HEK293 (cell line): ENCODE measurements around the gene KANSL1.
A peak's percentile ranks its signal among the peaks of the same experiment; 100 is the strongest.

Source experiments
- CTCF ChIA-PET: fragments of 350-600 bp; formaldehyde crosslinking; extraction: SDS; loops from one replicate; lab custom pipeline; 2021; ENCODE audit warnings: antibody characterized with exemption; lab: Yijun Ruan, JAX
- POLR2A ChIA-PET: fragments of 300-600 bp; formaldehyde crosslinking; extraction: SDS; loops from one replicate; lab custom pipeline; 2020; ENCODE audit warnings: antibody characterized with exemption, inconsistent platforms; lab: Yijun Ruan, JAX
- H3K27ac ChIP-seq: fragments of 200-500 bp; sonication (Bioruptor generic); 2 replicates; pipeline ENCODE4 v1.5.1; 2014; ENCODE audit warnings: low read depth, low read length, control low read depth, inconsistent platforms; ENCODE audit errors: extremely low read depth
- H3K36me3 ChIP-seq, 2 experiments: fragments of 200-500 bp in 1 of 2; sonication (Bioruptor generic) in 1 of 2; 1 replicate in 1 of 2; 2 replicates in 1 of 2; pipeline ENCODE4 v1.5.1; 2014 to 2017; ENCODE audit warnings: inconsistent platforms in 2 of 2, low read length in 2 of 2; ENCODE audit not compliant: control insufficient read depth in 2 of 2, insufficient read depth in 1 of 2
- H3K4me1 ChIP-seq: fragments of 200-500 bp; sonication (Bioruptor generic); 2 replicates; pipeline ENCODE4 v1.5.1; 2014; ENCODE audit warnings: mild to moderate bottlenecking, low read length, inconsistent platforms; ENCODE audit not compliant: control insufficient read depth, insufficient read depth
- H3K4me3 ChIP-seq: 2 replicates; pipeline ENCODE4 v1.5.1; 2011; ENCODE audit warnings: low read depth, mild to moderate bottlenecking, control low read depth, low read length, moderate library complexity
- H3K9me3 ChIP-seq: fragments of 200-500 bp; sonication (Bioruptor generic); 2 replicates; pipeline ENCODE4 v1.5.1; 2014; ENCODE audit warnings: low read depth, low read length, inconsistent platforms; ENCODE audit not compliant: control insufficient read depth, insufficient read depth
- ELK4 ChIP-seq: IDR thresholded peaks from 2 replicates; pipeline ENCODE4 v1.6.1; 2011; ENCODE audit warnings: mild to moderate bottlenecking, low read depth, low read length, borderline replicate concordance
- GLI2 ChIP-seq: fragments of 450-650 bp; formaldehyde crosslinking; IDR thresholded peaks from 2 replicates; pipeline ENCODE4; 2017; ENCODE audit warnings: missing biosample characterization, missing genetic modification characterization, low read depth, borderline replicate concordance
- MEIS1 ChIP-seq: sonication (generic); formaldehyde crosslinking; IDR thresholded peaks from 2 replicates; pipeline ENCODE4 v1.8.1; 2022; ENCODE audit warnings: missing genetic modification reagents, mild to moderate bottlenecking, borderline replicate concordance
- MZF1 ChIP-seq: fragments of 450-650 bp; formaldehyde crosslinking; IDR thresholded peaks from 2 replicates; pipeline ENCODE4 v1.5.1; 2017; ENCODE audit warnings: missing biosample characterization, missing genetic modification characterization, borderline replicate concordance
- PATZ1 ChIP-seq: fragments of 450-650 bp; formaldehyde crosslinking; IDR thresholded peaks from 2 replicates; pipeline ENCODE4 v1.5.1; 2016; ENCODE audit warnings: missing biosample characterization, missing genetic modification characterization
- ZBTB1 ChIP-seq: fragments of 450-650 bp; formaldehyde crosslinking; IDR thresholded peaks from 2 replicates; pipeline ENCODE4 v1.5.1; 2016; ENCODE audit warnings: missing biosample characterization, missing genetic modification characterization
- ZNF121 ChIP-seq: fragments of 450-650 bp; formaldehyde crosslinking; IDR thresholded peaks from 2 replicates; pipeline ENCODE4 v1.5.1; 2016; ENCODE audit warnings: missing biosample characterization, missing genetic modification characterization
- ZNF146 ChIP-seq: fragments of 450-650 bp; formaldehyde crosslinking; IDR thresholded peaks from 2 replicates; pipeline ENCODE4 v1.5.1; 2016; ENCODE audit warnings: missing biosample characterization, missing genetic modification characterization
- ZNF169 ChIP-seq: fragments of 450-650 bp; formaldehyde crosslinking; IDR thresholded peaks from 2 replicates; pipeline ENCODE4 v1.5.1; 2016; ENCODE audit warnings: missing biosample characterization, missing genetic modification characterization
- ZNF19 ChIP-seq: fragments of 450-650 bp; formaldehyde crosslinking; IDR thresholded peaks from 2 replicates; pipeline ENCODE4; 2016; ENCODE audit warnings: missing biosample characterization, missing genetic modification characterization, low read depth
- ZNF2 ChIP-seq: fragments of 450-650 bp; formaldehyde crosslinking; IDR thresholded peaks from 2 replicates; pipeline ENCODE4 v1.5.1; 2016; ENCODE audit warnings: missing biosample characterization, missing genetic modification characterization
- ZNF24 ChIP-seq: fragments of 450-650 bp; formaldehyde crosslinking; IDR thresholded peaks from 2 replicates; pipeline ENCODE4 v1.5.1; 2016; ENCODE audit warnings: missing biosample characterization, missing genetic modification characterization
- ZNF335 ChIP-seq: fragments of 450-650 bp; formaldehyde crosslinking; conservative IDR thresholded peaks from 2 replicates; pipeline ENCODE4 v1.5.1; 2016; ENCODE audit warnings: missing biosample characterization, missing genetic modification characterization
- ZNF366 ChIP-seq: fragments of 450-650 bp; formaldehyde crosslinking; conservative IDR thresholded peaks from 2 replicates; pipeline ENCODE4 v1.5.1; 2016; ENCODE audit warnings: missing biosample characterization, missing genetic modification characterization
- ZNF394 ChIP-seq: fragments of 450-650 bp; formaldehyde crosslinking; IDR thresholded peaks from 2 replicates; pipeline ENCODE4 v1.5.1; 2016; ENCODE audit warnings: missing biosample characterization, missing genetic modification characterization, mild to moderate bottlenecking, moderate library complexity, borderline replicate concordance
- ZNF621 ChIP-seq: fragments of 450-650 bp; formaldehyde crosslinking; IDR thresholded peaks from 2 replicates; pipeline ENCODE4 v1.5.1; 2017; ENCODE audit warnings: missing biosample characterization, missing genetic modification characterization
- ZNF701 ChIP-seq: fragments of 450-650 bp; formaldehyde crosslinking; IDR thresholded peaks from 2 replicates; pipeline ENCODE4 v1.5.1; 2016; ENCODE audit warnings: missing biosample characterization, missing genetic modification characterization
- ZNF776 ChIP-seq: fragments of 450-650 bp; formaldehyde crosslinking; IDR thresholded peaks from 2 replicates; pipeline ENCODE4 v1.5.0; 2017; ENCODE audit warnings: missing biosample characterization, missing genetic modification characterization, borderline replicate concordance
- ZNF777 ChIP-seq: fragments of 450-650 bp; formaldehyde crosslinking; IDR thresholded peaks from 2 replicates; pipeline ENCODE4 v1.5.1; 2017; ENCODE audit warnings: missing biosample characterization, missing genetic modification characterization, borderline replicate concordance
- ZSCAN30 ChIP-seq: fragments of 450-650 bp; IDR thresholded peaks from 2 replicates; pipeline ENCODE4 v1.5.1; 2018; ENCODE audit warnings: missing biosample characterization, mild to moderate bottlenecking, missing genetic modification characterization, moderate library complexity
- ZXDB ChIP-seq: fragments of 450-650 bp; formaldehyde crosslinking; IDR thresholded peaks from 2 replicates; pipeline ENCODE4 v1.5.1; 2016; ENCODE audit warnings: missing biosample characterization, missing genetic modification characterization
- TF ChIP-seq, protein P1 (sequence below): fragments of 450-650 bp; formaldehyde crosslinking; IDR thresholded peaks from 2 replicates; pipeline ENCODE4 v1.5.1; 2016; ENCODE audit warnings: missing biosample characterization, missing genetic modification characterization
- TF ChIP-seq, protein P2 (sequence below): fragments of 450-650 bp; formaldehyde crosslinking; IDR thresholded peaks from 2 replicates; pipeline ENCODE4 v1.5.1; 2017; ENCODE audit warnings: missing biosample characterization, missing genetic modification characterization
- TF ChIP-seq, protein P3 (sequence below): fragments of 450-650 bp; formaldehyde crosslinking; IDR thresholded peaks from 2 replicates; pipeline ENCODE4 v1.5.1; 2016; ENCODE audit warnings: missing biosample characterization, missing genetic modification characterization, borderline replicate concordance
- TF ChIP-seq, protein P4 (sequence below): fragments of 450-650 bp; formaldehyde crosslinking; IDR thresholded peaks from 2 replicates; pipeline ENCODE4 v1.5.1; 2016; ENCODE audit warnings: missing biosample characterization, missing genetic modification characterization

The KANSL1 gene

DNA sequence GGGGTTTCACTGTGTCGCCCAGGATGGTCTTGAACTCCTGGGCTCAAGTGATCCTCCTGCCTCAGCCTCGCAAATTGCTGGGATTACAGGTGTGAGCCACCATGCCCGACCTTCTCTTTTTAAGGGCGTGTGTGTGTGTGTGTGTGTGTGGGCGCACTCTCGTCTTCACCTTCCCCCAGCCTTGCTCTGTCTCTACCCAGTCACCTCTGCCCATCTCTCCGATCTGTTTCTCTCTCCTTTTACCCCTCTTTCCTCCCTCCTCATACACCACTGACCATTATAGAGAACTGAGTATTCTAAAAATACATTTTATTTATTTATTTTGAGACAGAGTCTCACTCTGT lies 190.3 kb downstream of the KANSL1 start:
- no peaks in the 10 kb centered on the region for H3K9me3 ChIP-seq
- ChIA-PET POLR2A (no interaction called here), CTCF (interaction anchor here (0.6 to 5.4 kb wide), 26 partner anchors 10 to 1125 kb away, joined by 3 to 51 read pairs (median 4); partner anchors contain the start of gene KANSL1)
- no peak overlapping the region for H3K4me3 ChIP-seq
- no peak overlapping the region for H3K27ac ChIP-seq
- H3K4me1 ChIP-seq: peaks cover 4% of the 10 kb centered on the region; the same call in 1 of the 2 replicates
- H3K36me3 ChIP-seq: no peaks in the 10 kb centered on the region; a peak in 1 of 3 replicates
- no peak for TF ChIP-seq ZNF19 (tag by site-specific recombination)
- no peak for TF ChIP-seq ZNF169
- TF ChIP-seq ZNF701 (tag by site-specific recombination): no peak
- no peak for TF ChIP-seq ZBTB1 (tag by site-specific recombination)
- no peak for TF ChIP-seq ZNF366 (tag by site-specific recombination)
- no peak for TF ChIP-seq ZNF335 (tag by site-specific recombination)
- TF ChIP-seq ZNF121: peak; percentile 7; the same call in 1 of the 2 replicates
- TF ChIP-seq, protein P1, sequence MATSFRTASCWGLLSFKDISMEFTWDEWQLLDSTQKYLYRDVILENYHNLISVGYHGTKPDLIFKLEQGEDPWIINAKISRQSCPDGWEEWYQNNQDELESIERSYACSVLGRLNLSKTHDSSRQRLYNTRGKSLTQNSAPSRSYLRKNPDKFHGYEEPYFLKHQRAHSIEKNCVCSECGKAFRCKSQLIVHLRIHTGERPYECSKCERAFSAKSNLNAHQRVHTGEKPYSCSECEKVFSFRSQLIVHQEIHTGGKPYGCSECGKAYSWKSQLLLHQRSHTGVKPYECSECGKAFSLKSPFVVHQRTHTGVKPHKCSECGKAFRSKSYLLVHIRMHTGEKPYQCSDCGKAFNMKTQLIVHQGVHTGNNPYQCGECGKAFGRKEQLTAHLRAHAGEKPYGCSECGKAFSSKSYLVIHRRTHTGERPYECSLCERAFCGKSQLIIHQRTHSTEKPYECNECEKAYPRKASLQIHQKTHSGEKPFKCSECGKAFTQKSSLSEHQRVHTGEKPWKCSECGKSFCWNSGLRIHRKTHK (tag by site-specific recombination): no peak

DNA sequence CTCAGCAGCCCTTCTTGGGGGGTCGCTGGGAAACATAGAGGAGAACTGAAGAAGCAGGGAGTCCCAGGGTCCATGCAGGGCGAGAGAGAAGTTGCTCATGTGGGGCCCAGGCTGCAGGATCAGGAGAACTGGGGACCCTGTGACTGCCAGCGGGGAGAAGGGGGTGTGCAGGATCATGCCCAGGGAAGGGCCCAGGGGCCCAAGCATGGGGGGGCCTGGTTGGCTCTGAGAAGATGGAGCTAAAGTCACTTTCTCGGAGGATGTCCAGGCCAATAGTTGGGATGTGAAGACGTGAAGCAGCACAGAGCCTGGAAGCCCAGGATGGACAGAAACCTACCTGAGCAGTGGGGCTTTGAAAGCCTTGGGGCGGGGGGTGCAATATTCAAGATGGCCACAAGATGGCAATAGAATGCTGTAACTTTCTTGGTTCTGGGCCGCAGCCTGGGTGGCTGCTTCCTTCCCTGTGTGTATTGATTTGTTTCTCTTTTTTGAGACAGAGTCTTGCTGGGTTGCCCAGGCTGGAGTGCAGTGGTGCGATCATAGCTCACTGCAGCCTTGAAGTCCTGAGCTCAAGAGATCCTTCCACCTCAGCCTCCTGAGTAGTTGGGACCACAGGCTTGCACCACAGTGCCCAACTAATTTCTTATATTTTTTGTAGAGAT lies 190.8 kb downstream of the KANSL1 start:
- H3K36me3 ChIP-seq: no peaks in the 10 kb centered on the region; a peak in 1 of 3 replicates
- peaks cover 4% of the 10 kb centered on the region; the same call in 1 of the 2 replicates for H3K4me1 ChIP-seq
- POLR2A ChIA-PET: no interaction called here
- no peak overlapping the region for H3K27ac ChIP-seq
- H3K9me3 ChIP-seq: no peaks in the 10 kb centered on the region
- CTCF ChIA-PET: interaction anchor here (0.5 to 5.4 kb wide), 28 partner anchors 10 to 1126 kb away, joined by 3 to 51 read pairs (median 4); partner anchors contain the start of gene KANSL1
- no peak overlapping the region for H3K4me3 ChIP-seq
- TF ChIP-seq ZNF2 (tag by site-specific recombination): peak; percentile 59; the same call in 1 of the 2 replicates
- no peak for TF ChIP-seq MEIS1 (CRISPR knock-in tag)
- TF ChIP-seq ZNF121: peak; percentile 100
- no peak for TF ChIP-seq MZF1 (tag by site-specific recombination)
- peak; percentile 40 for TF ChIP-seq PATZ1 (tag by site-specific recombination)
- TF ChIP-seq GLI2 (tag by site-specific recombination): no peak
- no peak for TF ChIP-seq ZNF621 (tag by site-specific recombination)
- TF ChIP-seq ZNF776 (tag by site-specific recombination): no peak
- TF ChIP-seq ZXDB (tag by site-specific recombination): no peak
- TF ChIP-seq ZNF19 (tag by site-specific recombination): no peak
- TF ChIP-seq, protein P2, sequence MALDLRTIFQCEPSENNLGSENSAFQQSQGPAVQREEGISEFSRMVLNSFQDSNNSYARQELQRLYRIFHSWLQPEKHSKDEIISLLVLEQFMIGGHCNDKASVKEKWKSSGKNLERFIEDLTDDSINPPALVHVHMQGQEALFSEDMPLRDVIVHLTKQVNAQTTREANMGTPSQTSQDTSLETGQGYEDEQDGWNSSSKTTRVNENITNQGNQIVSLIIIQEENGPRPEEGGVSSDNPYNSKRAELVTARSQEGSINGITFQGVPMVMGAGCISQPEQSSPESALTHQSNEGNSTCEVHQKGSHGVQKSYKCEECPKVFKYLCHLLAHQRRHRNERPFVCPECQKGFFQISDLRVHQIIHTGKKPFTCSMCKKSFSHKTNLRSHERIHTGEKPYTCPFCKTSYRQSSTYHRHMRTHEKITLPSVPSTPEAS (tag by site-specific recombination): no peak
- TF ChIP-seq, protein P3, sequence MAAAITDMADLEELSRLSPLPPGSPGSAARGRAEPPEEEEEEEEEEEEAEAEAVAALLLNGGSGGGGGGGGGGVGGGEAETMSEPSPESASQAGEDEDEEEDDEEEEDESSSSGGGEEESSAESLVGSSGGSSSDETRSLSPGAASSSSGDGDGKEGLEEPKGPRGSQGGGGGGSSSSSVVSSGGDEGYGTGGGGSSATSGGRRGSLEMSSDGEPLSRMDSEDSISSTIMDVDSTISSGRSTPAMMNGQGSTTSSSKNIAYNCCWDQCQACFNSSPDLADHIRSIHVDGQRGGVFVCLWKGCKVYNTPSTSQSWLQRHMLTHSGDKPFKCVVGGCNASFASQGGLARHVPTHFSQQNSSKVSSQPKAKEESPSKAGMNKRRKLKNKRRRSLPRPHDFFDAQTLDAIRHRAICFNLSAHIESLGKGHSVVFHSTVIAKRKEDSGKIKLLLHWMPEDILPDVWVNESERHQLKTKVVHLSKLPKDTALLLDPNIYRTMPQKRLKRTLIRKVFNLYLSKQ: no peak
- TF ChIP-seq, protein P4, sequence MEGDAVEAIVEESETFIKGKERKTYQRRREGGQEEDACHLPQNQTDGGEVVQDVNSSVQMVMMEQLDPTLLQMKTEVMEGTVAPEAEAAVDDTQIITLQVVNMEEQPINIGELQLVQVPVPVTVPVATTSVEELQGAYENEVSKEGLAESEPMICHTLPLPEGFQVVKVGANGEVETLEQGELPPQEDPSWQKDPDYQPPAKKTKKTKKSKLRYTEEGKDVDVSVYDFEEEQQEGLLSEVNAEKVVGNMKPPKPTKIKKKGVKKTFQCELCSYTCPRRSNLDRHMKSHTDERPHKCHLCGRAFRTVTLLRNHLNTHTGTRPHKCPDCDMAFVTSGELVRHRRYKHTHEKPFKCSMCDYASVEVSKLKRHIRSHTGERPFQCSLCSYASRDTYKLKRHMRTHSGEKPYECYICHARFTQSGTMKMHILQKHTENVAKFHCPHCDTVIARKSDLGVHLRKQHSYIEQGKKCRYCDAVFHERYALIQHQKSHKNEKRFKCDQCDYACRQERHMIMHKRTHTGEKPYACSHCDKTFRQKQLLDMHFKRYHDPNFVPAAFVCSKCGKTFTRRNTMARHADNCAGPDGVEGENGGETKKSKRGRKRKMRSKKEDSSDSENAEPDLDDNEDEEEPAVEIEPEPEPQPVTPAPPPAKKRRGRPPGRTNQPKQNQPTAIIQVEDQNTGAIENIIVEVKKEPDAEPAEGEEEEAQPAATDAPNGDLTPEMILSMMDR: peak; percentile 83
- TF ChIP-seq ZNF777 (tag by site-specific recombination): no peak
- peak; percentile 98 for TF ChIP-seq ZSCAN30
- peak; percentile 33; the same call in 1 of the 2 replicates for TF ChIP-seq ZNF394 (tag by site-specific recombination)
- no peak for TF ChIP-seq ELK4
- TF ChIP-seq ZNF24 (tag by site-specific recombination): no peak
- TF ChIP-seq ZNF146 (tag by site-specific recombination): 0 out of 2 replicates have a peak, but pooled peaks have one; percentile 2
